ENCODE data around the gene PIGR.

DNA sequence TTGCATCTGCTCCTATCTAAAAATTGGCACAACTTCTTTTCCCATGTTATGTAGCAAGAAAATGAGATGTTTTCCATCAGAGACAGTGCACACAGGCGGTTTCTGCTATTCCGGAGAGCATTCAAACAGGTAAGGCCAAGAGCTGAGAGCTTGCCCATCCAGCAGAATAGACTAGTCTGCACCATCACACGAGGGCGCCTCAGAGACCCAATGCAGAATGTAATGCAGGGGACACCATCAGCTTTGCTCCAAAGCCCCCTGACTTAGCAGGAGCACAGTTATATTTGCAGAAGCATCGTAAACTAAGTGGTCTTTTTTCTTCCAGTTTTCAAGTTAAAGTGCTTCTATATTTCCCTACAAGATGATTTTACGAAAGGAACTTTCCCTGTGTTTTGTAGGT lies 44.3 kb downstream of the PIGR start:
- TF ChIP-seq EZH2phosphoT487 (IDR thresholded peaks at IDR 0.05; ENCODE audit: borderline replicate concordance, low read depth), result no peak
- no peak for TF ChIP-seq POLR2AphosphoS5 (IDR thresholded peaks at IDR 0.05; ENCODE audit: low read depth, low read length)
- TF ChIP-seq MAX (IDR thresholded peaks at IDR 0.05; ENCODE audit: low read depth), result no peak
- no peak for TF ChIP-seq RAD21 (IDR thresholded peaks at IDR 0.05; ENCODE audit: low read length)
- TF ChIP-seq YY1 (IDR thresholded peaks at IDR 0.05; ENCODE audit: low read depth), result no peak
- TF ChIP-seq JUND (IDR thresholded peaks at IDR 0.05), result no peak
- no peak for TF ChIP-seq GATA2 (CRISPR knock-in tag; IDR thresholded peaks at IDR 0.05)
- TF ChIP-seq, protein P1, sequence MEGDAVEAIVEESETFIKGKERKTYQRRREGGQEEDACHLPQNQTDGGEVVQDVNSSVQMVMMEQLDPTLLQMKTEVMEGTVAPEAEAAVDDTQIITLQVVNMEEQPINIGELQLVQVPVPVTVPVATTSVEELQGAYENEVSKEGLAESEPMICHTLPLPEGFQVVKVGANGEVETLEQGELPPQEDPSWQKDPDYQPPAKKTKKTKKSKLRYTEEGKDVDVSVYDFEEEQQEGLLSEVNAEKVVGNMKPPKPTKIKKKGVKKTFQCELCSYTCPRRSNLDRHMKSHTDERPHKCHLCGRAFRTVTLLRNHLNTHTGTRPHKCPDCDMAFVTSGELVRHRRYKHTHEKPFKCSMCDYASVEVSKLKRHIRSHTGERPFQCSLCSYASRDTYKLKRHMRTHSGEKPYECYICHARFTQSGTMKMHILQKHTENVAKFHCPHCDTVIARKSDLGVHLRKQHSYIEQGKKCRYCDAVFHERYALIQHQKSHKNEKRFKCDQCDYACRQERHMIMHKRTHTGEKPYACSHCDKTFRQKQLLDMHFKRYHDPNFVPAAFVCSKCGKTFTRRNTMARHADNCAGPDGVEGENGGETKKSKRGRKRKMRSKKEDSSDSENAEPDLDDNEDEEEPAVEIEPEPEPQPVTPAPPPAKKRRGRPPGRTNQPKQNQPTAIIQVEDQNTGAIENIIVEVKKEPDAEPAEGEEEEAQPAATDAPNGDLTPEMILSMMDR (IDR thresholded peaks at IDR 0.05), result no peak
- TF ChIP-seq, protein P2, sequence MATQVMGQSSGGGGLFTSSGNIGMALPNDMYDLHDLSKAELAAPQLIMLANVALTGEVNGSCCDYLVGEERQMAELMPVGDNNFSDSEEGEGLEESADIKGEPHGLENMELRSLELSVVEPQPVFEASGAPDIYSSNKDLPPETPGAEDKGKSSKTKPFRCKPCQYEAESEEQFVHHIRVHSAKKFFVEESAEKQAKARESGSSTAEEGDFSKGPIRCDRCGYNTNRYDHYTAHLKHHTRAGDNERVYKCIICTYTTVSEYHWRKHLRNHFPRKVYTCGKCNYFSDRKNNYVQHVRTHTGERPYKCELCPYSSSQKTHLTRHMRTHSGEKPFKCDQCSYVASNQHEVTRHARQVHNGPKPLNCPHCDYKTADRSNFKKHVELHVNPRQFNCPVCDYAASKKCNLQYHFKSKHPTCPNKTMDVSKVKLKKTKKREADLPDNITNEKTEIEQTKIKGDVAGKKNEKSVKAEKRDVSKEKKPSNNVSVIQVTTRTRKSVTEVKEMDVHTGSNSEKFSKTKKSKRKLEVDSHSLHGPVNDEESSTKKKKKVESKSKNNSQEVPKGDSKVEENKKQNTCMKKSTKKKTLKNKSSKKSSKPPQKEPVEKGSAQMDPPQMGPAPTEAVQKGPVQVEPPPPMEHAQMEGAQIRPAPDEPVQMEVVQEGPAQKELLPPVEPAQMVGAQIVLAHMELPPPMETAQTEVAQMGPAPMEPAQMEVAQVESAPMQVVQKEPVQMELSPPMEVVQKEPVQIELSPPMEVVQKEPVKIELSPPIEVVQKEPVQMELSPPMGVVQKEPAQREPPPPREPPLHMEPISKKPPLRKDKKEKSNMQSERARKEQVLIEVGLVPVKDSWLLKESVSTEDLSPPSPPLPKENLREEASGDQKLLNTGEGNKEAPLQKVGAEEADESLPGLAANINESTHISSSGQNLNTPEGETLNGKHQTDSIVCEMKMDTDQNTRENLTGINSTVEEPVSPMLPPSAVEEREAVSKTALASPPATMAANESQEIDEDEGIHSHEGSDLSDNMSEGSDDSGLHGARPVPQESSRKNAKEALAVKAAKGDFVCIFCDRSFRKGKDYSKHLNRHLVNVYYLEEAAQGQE (IDR thresholded peaks at IDR 0.05; ENCODE audit: low read depth, low read length), result no peak
- TF ChIP-seq RCOR1 (IDR thresholded peaks at IDR 0.05; ENCODE audit: low read length), result no peak
- TF ChIP-seq RFX5 (IDR thresholded peaks at IDR 0.05; ENCODE audit: low read length), result no peak
- TF ChIP-seq, protein P3, sequence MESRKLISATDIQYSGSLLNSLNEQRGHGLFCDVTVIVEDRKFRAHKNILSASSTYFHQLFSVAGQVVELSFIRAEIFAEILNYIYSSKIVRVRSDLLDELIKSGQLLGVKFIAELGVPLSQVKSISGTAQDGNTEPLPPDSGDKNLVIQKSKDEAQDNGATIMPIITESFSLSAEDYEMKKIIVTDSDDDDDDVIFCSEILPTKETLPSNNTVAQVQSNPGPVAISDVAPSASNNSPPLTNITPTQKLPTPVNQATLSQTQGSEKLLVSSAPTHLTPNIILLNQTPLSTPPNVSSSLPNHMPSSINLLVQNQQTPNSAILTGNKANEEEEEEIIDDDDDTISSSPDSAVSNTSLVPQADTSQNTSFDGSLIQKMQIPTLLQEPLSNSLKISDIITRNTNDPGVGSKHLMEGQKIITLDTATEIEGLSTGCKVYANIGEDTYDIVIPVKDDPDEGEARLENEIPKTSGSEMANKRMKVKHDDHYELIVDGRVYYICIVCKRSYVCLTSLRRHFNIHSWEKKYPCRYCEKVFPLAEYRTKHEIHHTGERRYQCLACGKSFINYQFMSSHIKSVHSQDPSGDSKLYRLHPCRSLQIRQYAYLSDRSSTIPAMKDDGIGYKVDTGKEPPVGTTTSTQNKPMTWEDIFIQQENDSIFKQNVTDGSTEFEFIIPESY (IDR thresholded peaks at IDR 0.05; ENCODE audit: borderline replicate concordance, low read depth), result no peak
- TF ChIP-seq GABPA (IDR thresholded peaks at IDR 0.05; ENCODE audit: low read depth), result no peak

All from SK-N-SH (cell line).